ENCODE results near the gene TCF7L2.

DNA sequence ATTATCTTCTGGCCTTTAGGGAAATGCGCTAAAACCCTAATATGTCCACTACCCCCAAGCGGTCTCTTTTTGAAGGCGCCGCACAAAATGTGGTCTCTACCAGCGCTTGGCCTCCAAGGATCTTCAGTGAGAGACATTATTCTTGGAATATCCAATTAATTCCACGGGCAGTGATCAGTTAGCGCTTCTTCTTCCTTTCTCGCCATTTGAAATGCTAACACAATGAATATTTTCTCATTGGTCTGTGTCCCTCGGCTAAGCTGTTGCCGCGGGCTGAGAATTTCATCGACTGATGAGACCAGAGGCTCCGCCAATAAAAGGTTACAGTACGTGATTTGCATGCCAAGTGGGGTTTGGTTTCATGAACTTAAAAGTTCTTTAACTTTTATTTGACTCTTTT lies 169.8 kb downstream of the TCF7L2 start:
- TF ChIP-seq ZNF274 (IDR thresholded peaks at IDR 0.05; ENCODE audit: low read depth, low read length) = no peak
- TF ChIP-seq YY1 (IDR thresholded peaks at IDR 0.05; ENCODE audit: insufficient read depth, insufficient read length) = no peak

Measured in NT2/D1 (cell line).